MV-4-11 (cell line): ENCODE measurements around the gene STAT6.

Experiments
- DNase-seq: peaks from one replicate; lab custom pipeline; 2025; lab: John Stamatoyannopoulos, UW

Gene STAT6

GRCh38 chr12:57047981-57048380 is 63.2 kb downstream of the STAT6 start:
- DNase-seq = no peak

- peak; percentile 89 for DNase-seq
These were observed 63.9 kb downstream of the STAT6 start for GRCh38 chr12:57046947-57047890.

DNA sequence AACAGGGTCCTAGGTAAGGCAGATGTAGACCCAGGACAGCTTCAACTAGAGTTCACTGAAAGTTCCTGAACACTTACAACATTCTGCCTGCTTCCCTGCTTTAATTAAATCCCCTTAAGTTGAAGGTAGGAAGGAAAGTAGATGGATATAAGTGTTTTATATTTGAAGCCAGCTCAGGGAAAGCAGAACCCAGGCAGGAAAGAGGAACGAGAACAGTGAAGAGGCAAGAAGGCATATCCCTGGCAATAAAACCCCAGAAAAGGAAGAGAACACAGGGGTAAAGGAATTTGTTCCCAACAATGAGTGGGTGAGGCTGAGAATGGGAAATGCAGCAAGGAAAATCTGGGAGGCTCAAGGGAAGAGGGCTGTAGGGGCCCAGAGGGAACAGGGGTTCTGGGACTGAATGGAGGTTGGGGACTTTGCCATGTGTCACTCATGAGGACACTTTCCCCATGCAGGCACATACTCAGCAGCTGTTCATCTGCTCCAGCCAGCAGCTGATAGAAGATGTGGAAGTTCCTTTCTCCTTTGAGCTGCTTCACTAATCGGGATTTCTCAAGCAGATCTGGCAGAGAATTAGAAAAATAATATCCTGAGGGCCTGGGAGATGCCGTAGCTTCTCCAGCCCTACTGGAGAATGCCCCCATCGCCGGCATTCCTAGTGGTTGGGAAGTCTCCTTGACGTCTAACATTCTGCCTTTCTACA is 64.9 kb downstream of the STAT6 start:
- DNase-seq = peak; percentile 29
